ENCODE data around the gene TEX44.
A peak's percentile ranks its signal among the peaks of the same experiment; 100 is the strongest.
"Not testable (repeated sequence)": the region's sequence is repeated elsewhere in the genome, so short reads cannot be mapped to it uniquely, and the experiment has no call there.

The TEX44 gene

GRCh38 chr2:231592636-231593145 is at the start of gene TEX44:
Gene TEX44 (plus strand): TSS chr2:231592864. CDS start chr2:231592952, 88 bp downstream.
- no peak for DNase-seq

GRCh38 chr2:231545105-231545902 is 47.4 kb upstream of the TEX44 start:
- DNase-seq, result peak; percentile 50 to 62

- no peak for DNase-seq
Measured at GRCh38 chr2:231546014-231546715, 46.5 kb upstream of the TEX44 start.

DNA sequence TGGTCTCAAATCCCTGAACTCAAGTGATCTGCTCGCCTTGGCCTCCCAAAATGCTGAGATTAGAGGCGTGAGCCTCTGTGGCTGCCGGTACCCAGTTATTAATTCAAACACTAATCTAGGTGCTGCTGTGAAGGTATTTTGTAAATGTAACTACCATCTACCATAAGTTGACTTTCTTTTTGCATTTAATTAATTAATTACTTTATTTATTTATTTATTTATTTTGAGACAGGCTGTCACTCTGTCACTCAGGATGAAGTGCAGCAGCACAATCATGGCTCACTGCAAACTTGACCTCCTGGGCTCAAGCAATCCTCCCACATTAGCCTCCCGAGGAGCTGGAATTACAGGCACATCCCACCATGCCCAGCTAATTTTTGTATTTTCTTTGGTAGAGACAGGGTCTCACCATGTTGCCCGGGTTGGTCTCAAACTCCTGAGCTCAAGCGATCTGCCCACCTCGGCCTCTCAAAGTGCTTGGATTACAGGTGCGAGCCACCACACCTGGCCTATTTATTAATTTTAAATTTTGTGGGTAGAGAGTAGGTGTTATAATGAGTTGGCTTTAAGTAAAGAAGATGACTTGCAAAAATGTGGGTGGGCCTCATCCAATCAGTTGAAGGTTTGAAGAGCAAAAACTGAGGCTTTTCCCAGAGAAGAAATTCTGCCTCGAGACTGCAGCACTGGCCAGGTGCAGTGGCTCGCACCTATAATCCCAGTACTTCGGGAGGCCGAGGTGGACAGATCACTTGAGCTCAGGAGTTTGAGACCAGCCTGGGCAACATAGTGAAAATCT is 45.2 kb upstream of the TEX44 start:
- no peak for DNase-seq

DNA sequence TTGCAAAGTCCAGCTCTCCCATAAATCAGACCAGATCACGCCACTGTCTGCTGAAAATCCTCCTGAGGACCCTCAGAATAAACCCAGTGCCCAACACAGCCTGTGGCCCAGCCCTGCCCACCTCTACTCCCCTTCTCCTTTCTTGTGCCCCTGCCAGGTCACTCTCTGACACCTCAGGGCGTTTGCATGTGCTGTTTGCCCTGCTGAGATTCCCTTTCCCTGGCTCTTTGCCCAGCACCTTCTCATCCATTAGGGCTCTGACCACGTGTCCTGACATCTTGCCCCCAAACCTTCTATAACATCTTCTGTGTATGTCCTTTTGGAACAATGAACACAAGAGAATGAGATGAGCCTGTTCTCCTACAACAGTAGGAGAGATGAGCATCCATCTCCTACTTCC is 43.9 kb upstream of the TEX44 start:
- no peak for DNase-seq

GRCh38 chr2:231549446-231550239 is 43.0 kb upstream of the TEX44 start:
- no peak for DNase-seq

DNA sequence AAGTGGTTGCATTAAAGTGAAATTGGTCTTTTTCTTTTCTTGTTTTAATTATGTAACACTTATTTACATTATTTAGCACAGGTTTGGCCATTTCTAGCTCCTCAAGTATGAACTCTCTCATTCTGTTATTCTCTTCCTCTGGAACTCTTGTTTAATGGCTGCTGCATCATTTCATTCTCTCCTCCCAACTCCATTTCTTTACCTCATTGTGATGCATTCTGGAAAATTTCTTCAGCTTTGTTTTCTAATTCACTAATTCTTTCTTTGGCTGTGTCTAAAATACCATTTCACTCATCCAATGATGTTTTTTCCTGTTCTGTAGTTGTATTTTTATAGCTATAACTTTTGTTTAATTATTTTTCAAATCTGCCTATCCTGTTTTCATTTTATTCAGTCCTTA is 39.9 kb upstream of the TEX44 start:
- DNase-seq, result no peak

DNA sequence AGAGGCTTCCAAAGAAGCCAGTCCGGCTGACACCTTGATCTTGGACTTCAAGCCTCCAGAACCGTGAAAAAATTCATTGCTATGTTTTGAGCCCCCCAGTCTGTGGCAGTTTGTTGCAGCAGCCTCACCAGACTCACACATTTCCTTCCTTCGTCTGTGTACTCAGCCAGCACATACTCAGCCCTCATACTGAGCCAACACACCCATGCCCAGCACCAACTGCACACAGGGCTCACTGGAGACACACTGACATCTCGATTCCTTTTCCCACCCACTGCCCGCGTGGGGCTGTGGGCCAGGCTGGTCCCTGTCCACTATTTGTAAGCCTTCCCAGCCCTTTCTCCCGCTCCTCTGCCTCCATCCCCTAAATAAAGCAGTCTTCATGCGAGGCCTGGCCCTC is 38.3 kb upstream of the TEX44 start:
- DNase-seq, result peak in 1 of 2 donors; percentile 55

DNA sequence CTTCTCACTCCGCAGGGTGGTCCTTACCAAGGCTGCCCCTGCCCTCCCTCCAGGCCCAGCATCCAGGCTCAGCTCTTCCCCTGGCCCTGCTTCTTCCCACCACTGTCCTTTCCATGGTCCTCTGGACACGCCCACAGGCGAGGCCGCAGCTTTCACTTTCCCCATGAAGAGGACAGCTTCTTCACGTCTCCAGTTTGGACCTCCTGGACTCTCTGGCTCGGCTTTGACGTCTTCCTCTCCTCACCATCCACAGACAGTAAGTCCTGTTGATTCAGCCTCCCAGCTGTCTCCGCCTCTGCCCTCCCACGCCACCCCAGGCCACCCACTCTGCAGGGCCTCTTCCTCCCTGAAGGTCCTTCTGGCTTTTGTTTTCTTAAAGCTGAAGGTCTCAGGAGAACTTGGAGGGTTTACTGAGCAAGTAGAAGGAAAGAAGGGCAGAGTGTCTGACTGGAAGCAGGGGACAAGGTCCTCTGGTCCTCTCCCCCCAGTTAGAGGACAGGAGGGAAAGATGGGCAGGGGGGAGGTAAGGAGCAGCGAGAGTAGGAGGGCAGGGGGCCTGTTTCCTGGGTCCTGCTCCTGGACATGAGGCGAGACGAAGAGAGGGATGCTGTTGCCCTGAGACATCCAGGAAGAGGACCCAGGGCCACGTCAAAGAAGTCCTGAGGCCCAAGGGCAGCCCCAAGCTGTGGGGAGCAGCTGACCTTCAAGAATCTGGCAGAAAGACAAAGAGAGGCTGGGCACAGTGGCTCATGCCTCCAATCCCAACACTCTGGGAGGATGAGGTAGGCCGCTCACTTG is 37.7 kb upstream of the TEX44 start:
- peak; percentile 19 to 63 for DNase-seq

DNA sequence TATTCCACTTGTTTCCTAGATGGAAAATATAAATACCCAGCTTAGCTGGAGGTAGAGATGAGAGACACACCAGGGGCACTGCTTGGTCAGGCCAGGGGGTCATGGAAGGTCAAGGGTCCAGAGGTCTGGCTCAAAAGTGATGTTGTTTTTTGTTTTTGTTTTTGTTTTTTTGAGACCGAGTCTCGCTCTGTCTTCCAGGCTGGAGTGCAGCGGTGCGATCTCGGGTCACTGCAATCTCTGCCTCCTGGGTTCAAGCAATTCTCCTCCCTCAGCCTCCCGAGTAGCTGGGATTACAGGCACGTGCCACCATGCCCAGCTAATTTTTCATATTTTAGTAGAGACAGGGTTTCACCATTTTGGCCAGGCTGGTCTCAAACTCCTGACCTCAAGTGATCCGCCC is 36.2 kb upstream of the TEX44 start:
- DNase-seq, result not testable (repeated sequence)

GRCh38 chr2:231556981-231557380 is 35.7 kb upstream of the TEX44 start:
- DNase-seq, result no peak

DNA sequence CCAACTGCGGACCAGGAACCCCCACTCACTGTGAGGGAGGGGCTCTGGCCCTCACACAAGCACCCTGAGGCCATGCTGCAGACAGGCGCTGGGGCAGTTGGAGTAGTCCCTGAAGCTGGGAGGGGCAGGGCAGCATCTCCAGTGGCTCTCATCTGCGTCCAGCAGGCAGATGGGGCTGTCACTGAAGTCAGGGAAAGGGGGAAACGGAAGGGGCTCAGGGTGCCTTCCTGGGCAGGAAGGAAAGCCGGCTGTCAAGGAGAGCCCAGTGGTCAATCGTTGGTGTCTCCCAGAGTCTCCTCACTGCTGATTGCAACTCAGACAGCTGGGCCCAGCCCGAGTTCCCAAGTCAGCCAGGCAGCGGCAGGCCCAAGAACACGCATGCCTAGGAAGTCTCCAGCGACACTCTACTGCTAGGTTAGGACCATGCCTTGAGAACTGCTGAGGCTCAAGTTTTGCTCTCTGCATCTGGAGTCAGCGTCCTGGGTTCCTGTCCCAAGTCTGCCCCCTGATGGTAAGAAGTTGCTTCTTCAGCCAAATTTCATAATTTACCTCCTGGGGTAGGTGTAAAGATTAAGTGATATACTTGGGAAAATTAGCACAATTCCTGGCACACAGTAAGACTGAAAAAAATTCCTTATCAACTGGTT is 35.0 kb upstream of the TEX44 start:
- DNase-seq, result peak; percentile 14 to 69

DNA sequence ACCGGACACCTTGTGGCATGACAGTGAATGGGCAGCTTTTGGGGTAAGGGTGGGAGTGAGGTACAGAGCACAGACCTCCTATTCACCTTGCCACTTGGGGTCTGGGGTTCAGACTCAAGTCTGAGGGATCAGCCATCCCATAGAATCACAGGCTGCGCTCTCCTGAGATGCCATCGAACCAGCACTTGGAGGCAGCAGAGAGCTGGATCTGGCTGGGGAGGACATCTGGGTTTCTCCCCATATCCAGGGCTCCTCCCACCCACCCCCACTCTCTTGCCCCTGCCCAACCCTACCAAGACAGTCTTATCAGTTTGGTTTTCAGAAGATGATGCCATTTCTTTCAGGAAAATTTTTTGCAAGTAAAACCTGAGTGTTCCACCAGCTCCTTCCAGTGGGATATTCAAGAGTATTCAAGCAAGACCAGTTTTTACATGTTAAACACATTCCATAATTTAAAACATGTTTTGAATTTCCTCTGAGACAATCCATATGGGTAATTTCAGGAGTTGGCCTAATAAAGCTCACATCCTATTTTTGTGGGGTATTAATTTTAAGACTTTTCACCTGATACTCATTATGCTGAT is 29.2 kb upstream of the TEX44 start:
- peak in 1 of 2 donors; percentile 40 for DNase-seq

- DNase-seq, result no peak
Measured at GRCh38 chr2:231565887-231566594, 26.6 kb upstream of the TEX44 start.

DNA sequence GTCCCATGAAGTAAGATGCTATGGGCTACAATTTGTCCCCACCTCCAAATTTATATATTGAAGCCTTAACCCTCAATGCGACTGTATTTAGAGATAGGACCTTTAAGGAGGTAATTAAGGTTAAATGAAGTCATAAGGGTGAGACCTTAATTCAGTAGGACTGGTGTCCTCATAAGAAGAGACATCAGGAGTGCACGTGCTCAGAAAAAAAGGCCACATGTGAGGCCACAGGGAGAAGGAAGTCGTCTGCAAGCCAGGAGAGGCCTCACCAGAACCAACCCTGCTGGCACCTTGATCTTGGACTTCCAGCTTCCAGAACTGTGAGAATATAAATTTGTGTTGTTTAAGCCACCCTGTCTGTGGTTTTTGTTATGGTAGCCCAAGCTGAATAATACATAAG is 25.5 kb upstream of the TEX44 start:
- no peak for DNase-seq

DNA sequence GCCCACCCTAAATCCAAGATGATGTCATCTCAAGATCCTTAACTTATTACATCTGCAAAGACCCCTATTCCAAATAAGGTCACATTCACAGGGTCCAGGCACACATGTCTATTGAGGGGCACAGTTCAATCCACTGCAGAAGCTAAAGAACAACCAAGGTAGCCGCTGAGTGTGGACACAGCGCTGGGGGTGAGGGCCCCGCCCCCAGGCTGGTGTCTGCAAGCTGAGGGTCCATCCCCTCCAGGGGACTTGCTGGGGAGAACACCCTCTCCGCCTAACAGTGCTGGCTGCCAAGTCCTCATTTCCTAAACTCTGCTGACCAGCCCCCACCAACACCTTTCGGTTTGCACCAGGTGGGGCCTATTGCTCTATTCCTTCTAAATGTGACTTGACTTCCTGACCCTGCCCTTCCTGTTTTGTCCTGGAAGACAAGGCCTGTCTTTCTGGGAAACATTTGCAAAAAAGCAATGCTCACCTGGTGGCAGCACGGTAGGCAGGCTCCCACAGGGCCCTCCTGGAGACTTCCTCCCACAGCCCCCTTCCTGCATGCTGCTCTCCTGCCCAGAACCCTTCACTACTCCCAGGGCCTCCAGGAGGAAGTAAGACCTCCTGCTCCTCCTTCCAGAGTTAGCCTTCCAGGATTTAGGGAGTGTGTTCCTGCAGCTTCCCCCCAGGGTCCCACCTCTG is 24.4 kb upstream of the TEX44 start:
- no peak for DNase-seq

GRCh38 chr2:231568785-231569435 is 23.8 kb upstream of the TEX44 start:
- no peak for DNase-seq

GRCh38 chr2:231570915-231571314 is 21.7 kb upstream of the TEX44 start:
- DNase-seq, result not testable (repeated sequence)
